ENCODE data around the gene CISTR. TPM values are rescaled to one million over a fixed set of nuclear protein-coding genes. Genes with fewer than 3 reads are reported as not detected.

CISTR gene
- total and polyA plus RNA-seq, 2 experiments from 2014 or later: not detected

DNA sequence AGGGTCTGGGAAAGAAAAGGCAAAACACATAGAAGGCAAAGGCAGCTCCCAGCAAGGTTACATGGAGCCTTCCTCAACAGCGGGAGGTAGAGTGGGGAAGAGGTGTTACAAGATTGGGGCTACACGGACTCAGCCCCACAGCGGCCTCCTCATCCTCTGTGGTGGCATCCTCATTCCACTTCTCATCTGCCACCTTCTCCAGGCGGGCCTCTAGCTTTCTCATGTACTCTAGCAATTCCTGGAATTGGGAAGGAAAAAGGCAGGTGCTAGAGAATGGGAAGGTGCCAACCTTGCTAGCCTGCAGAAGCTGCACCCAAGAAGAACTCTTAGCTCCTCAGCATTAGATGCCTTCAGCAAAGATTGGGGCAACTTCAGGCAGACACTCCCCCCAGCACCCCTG, 37.8 kb downstream of the CISTR start:
- Histone ChIP-seq H4K20me1 (replicated peaks; ENCODE audit: insufficient read depth) (no peaks in the 10 kb centered on the region), H2AFZ (no peak overlapping the region), H3K9me2 (ENCODE audit: insufficient read depth) (no peaks in the 10 kb centered on the region), H3K4me1 (ENCODE audit: insufficient read depth) (no peaks in the 10 kb centered on the region), H3F3A (replicated peaks; ENCODE audit: low read depth) (no peaks in the 10 kb centered on the region), H3K79me2 (replicated peaks; ENCODE audit: insufficient read depth) (no peaks in the 10 kb centered on the region), H3K36me3 (ENCODE audit: insufficient read depth) (no peaks in the 10 kb centered on the region), H3K4me2 (no peak overlapping the region), H3K27me3 (ENCODE audit: insufficient read depth) (0 out of 2 replicates have a peak, but pooled peaks cover 4% of the 10 kb centered on the region), H3K4me3 (no peak overlapping the region), H3K27ac (ENCODE audit: low read depth) (no peak overlapping the region)
- no peak overlapping the region for H3K4me3 Mint-ChIP-seq
- DNase-seq (ENCODE audit: low spot score): no peak
- H3K36me3 Mint-ChIP-seq (ENCODE audit: low read depth): no peaks in the 10 kb centered on the region
- H3K27me3 Mint-ChIP-seq (ENCODE audit: insufficient read depth, low read depth, poor library complexity): peaks cover 8% of the 10 kb centered on the region
- TF ChIP-seq, protein P1, sequence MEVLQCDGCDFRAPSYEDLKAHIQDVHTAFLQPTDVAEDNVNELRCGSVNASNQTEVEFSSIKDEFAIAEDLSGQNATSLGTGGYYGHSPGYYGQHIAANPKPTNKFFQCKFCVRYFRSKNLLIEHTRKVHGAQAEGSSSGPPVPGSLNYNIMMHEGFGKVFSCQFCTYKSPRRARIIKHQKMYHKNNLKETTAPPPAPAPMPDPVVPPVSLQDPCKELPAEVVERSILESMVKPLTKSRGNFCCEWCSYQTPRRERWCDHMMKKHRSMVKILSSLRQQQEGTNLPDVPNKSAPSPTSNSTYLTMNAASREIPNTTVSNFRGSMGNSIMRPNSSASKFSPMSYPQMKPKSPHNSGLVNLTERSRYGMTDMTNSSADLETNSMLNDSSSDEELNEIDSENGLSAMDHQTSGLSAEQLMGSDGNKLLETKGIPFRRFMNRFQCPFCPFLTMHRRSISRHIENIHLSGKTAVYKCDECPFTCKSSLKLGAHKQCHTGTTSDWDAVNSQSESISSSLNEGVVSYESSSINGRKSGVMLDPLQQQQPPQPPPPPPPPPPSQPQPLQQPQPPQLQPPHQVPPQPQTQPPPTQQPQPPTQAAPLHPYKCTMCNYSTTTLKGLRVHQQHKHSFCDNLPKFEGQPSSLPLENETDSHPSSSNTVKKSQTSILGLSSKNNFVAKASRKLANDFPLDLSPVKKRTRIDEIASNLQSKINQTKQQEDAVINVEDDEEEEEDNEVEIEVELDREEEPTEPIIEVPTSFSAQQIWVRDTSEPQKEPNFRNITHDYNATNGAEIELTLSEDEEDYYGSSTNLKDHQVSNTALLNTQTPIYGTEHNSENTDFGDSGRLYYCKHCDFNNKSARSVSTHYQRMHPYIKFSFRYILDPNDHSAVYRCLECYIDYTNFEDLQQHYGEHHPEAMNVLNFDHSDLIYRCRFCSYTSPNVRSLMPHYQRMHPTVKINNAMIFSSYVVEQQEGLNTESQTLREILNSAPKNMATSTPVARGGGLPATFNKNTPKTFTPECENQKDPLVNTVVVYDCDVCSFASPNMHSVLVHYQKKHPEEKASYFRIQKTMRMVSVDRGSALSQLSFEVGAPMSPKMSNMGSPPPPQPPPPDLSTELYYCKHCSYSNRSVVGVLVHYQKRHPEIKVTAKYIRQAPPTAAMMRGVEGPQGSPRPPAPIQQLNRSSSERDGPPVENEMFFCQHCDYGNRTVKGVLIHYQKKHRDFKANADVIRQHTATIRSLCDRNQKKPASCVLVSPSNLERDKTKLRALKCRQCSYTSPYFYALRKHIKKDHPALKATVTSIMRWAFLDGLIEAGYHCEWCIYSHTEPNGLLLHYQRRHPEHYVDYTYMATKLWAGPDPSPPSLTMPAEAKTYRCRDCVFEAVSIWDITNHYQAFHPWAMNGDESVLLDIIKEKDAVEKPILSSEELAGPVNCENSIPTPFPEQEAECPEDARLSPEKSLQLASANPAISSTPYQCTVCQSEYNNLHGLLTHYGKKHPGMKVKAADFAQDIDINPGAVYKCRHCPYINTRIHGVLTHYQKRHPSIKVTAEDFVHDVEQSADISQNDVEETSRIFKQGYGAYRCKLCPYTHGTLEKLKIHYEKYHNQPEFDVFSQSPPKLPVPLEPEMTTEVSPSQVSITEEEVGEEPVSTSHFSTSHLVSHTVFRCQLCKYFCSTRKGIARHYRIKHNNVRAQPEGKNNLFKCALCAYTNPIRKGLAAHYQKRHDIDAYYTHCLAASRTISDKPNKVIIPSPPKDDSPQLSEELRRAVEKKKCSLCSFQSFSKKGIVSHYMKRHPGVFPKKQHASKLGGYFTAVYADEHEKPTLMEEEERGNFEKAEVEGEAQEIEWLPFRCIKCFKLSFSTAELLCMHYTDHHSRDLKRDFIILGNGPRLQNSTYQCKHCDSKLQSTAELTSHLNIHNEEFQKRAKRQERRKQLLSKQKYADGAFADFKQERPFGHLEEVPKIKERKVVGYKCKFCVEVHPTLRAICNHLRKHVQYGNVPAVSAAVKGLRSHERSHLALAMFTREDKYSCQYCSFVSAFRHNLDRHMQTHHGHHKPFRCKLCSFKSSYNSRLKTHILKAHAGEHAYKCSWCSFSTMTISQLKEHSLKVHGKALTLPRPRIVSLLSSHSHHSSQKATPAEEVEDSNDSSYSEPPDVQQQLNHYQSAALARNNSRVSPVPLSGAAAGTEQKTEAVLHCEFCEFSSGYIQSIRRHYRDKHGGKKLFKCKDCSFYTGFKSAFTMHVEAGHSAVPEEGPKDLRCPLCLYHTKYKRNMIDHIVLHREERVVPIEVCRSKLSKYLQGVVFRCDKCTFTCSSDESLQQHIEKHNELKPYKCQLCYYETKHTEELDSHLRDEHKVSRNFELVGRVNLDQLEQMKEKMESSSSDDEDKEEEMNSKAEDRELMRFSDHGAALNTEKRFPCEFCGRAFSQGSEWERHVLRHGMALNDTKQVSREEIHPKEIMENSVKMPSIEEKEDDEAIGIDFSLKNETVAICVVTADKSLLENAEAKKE (CRISPR knock-in tag; IDR thresholded peaks at IDR 0.05): no peak
- TF ChIP-seq NANOG (IDR thresholded peaks at IDR 0.05; ENCODE audit: borderline replicate concordance) (no peak), ZNF114 (CRISPR knock-in tag; IDR thresholded peaks at IDR 0.05) (no peak), CREB1 (CRISPR knock-in tag; IDR thresholded peaks at IDR 0.05; ENCODE audit: low read depth) (no peak), ZNF331 (CRISPR knock-in tag; IDR thresholded peaks at IDR 0.05; ENCODE audit: low read depth) (no peak), EZH2 (IDR thresholded peaks at IDR 0.05; ENCODE audit: low read depth, unreplicated experiment) (no peak), STAT1 (IDR thresholded peaks at IDR 0.05; ENCODE audit: unreplicated experiment) (no peak), JUNB (IDR thresholded peaks at IDR 0.05; ENCODE audit: unreplicated experiment) (no peak)
- TF ChIP-seq, protein P2, sequence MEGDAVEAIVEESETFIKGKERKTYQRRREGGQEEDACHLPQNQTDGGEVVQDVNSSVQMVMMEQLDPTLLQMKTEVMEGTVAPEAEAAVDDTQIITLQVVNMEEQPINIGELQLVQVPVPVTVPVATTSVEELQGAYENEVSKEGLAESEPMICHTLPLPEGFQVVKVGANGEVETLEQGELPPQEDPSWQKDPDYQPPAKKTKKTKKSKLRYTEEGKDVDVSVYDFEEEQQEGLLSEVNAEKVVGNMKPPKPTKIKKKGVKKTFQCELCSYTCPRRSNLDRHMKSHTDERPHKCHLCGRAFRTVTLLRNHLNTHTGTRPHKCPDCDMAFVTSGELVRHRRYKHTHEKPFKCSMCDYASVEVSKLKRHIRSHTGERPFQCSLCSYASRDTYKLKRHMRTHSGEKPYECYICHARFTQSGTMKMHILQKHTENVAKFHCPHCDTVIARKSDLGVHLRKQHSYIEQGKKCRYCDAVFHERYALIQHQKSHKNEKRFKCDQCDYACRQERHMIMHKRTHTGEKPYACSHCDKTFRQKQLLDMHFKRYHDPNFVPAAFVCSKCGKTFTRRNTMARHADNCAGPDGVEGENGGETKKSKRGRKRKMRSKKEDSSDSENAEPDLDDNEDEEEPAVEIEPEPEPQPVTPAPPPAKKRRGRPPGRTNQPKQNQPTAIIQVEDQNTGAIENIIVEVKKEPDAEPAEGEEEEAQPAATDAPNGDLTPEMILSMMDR (conservative IDR thresholded peaks at IDR 0.05; ENCODE audit: low read depth in 2 of 2): no peak
- H3K4me1 Mint-ChIP-seq: peaks cover 7% of the 10 kb centered on the region
- no peak for ATAC-seq
- no peak overlapping the region for H3K27ac Mint-ChIP-seq
- no peaks in the 10 kb centered on the region for H3K9me3 Mint-ChIP-seq

Measured in GM23338 (cell line).